Transverse colon (tissue), 4 donors: ENCODE results near the gene IRF2.

ENCODE experiments used
- CTCF ChIP-seq, 5 experiments: fragments of 200-600 bp in 3 of 5; fragments of 450-650 bp in 2 of 5; sonication (generic) in 3 of 5; IDR thresholded peaks; 1 replicate in 2 of 5; 2 replicates in 3 of 5; pipeline ENCODE4 v1.5.1; 2016 to 2017; ENCODE audit warnings: antibody characterized with exemption in 5 of 5, inconsistent platforms in 3 of 5, mild to moderate bottlenecking in 2 of 5, moderate library complexity in 1 of 5
- POLR2A ChIP-seq: fragments of 450-650 bp; IDR thresholded peaks from one replicate; pipeline ENCODE4 v1.6.1; 2016; ENCODE audit warnings: antibody characterized with exemption, mild to moderate bottlenecking, moderate library complexity
- POLR2AphosphoS5 ChIP-seq, 3 donors: sonication (generic); formaldehyde crosslinking; IDR thresholded peaks; one replicate each; pipeline ENCODE4 v1.6.1; 2016; ENCODE audit warnings: antibody characterized with exemption in 3 of 3

GRCh38 chr4:184384810-184385557, 89.4 kb downstream of the IRF2 start:
- TF ChIP-seq CTCF (IDR thresholded peaks at IDR 0.05), result no peak
- TF ChIP-seq POLR2AphosphoS5 (IDR thresholded peaks at IDR 0.05), result no peak
- TF ChIP-seq POLR2A, result no peak
